MM.1S (cell line): Measurements from ENCODE around the gene HES1.

Experiments
- DNase-seq: peaks from one replicate; pipeline ENCODE4 v3.0.0-alpha.2; 2015
- H2AFZ ChIP-seq: fragments of 300-600 bp; sonication (generic); 2 replicates; pipeline ENCODE4 v1.6.0; 2016; ENCODE audit warnings: antibody characterized with exemption, low read length
- H3F3A ChIP-seq: fragments of 300-600 bp; sonication (generic); 2 replicates; pipeline ENCODE4 v1.6.1; 2016; ENCODE audit warnings: mild to moderate bottlenecking, antibody characterized with exemption, low read length, moderate library complexity, mixed read lengths; ENCODE audit not compliant: insufficient read depth
- H3K27ac ChIP-seq: fragments of 300-600 bp; sonication (generic); 2 replicates; pipeline ENCODE4 v1.5.1; 2016; ENCODE audit warnings: mild to moderate bottlenecking, low read length
- H3K27me3 ChIP-seq: fragments of 300-600 bp; sonication (generic); replicated peaks from 2 replicates; pipeline ENCODE4 v1.6.0; 2016; ENCODE audit warnings: low read length; ENCODE audit not compliant: insufficient read depth
- H3K36me3 ChIP-seq: fragments of 300-600 bp; sonication (generic); replicated peaks from 2 replicates; pipeline ENCODE4 v1.6.1; 2016; ENCODE audit warnings: mild to moderate bottlenecking, low read length, mixed read lengths; ENCODE audit not compliant: insufficient read depth
- H3K4me1 ChIP-seq: fragments of 300-600 bp; sonication (generic); 2 replicates; pipeline ENCODE4 v1.6.1; 2016; ENCODE audit warnings: low read length, mixed read lengths
- H3K4me2 ChIP-seq: fragments of 300-600 bp; sonication (generic); 2 replicates; pipeline ENCODE4 v1.6.0; 2016; ENCODE audit warnings: low read depth, low read length
- H3K4me3 ChIP-seq: fragments of 300-600 bp; sonication (generic); 2 replicates; pipeline ENCODE4 v1.5.1; 2016; ENCODE audit warnings: low read length, mixed read lengths
- H3K79me2 ChIP-seq: fragments of 300-600 bp; sonication (generic); 2 replicates; pipeline ENCODE4 v1.6.1; 2016; ENCODE audit warnings: mixed run types, low read length, mixed read lengths
- H3K9ac ChIP-seq: fragments of 300-600 bp; sonication (generic); 2 replicates; pipeline ENCODE4 v1.6.1; 2016; ENCODE audit warnings: low read length, mixed read lengths
- H3K9me2 ChIP-seq: fragments of 300-600 bp; sonication (generic); replicated peaks from 2 replicates; pipeline ENCODE4 v1.6.1; 2016; ENCODE audit warnings: mild to moderate bottlenecking, low read length, mixed read lengths; ENCODE audit not compliant: insufficient read depth
- H3K9me3 ChIP-seq: fragments of 300-600 bp; sonication (generic); replicated peaks from 2 replicates; pipeline ENCODE4 v1.6.1; 2016; ENCODE audit warnings: mild to moderate bottlenecking, low read length, mixed read lengths; ENCODE audit not compliant: insufficient read depth
- H4K20me1 ChIP-seq: fragments of 300-600 bp; sonication (generic); 2 replicates; pipeline ENCODE4 v1.6.1; 2016; ENCODE audit warnings: mild to moderate bottlenecking, low read length, moderate library complexity, mixed read lengths; ENCODE audit not compliant: insufficient read depth
- CTCF ChIP-seq: fragments of 300-600 bp; sonication (generic); IDR thresholded peaks from 2 replicates; pipeline ENCODE4 v1.5.1; 2016; ENCODE audit warnings: antibody characterized with exemption, low read length, mixed read lengths
- EZH2 ChIP-seq: fragments of 300-600 bp; sonication (generic); optimal IDR thresholded peaks from 2 replicates; pipeline ENCODE3; 2017; ENCODE audit warnings: low read depth, mild to moderate bottlenecking, antibody characterized with exemption, low read length, mixed read lengths
- EZH2phosphoT487 ChIP-seq: fragments of 300-600 bp; sonication (generic); IDR thresholded peaks from 2 replicates; pipeline ENCODE4 v1.6.1; 2018; ENCODE audit warnings: antibody characterized with exemption, low read length

Gene HES1

GRCh38 chr3:194120789-194121770 is 14.9 kb upstream of the HES1 start:
- Histone ChIP-seq H3K4me1 (no peaks in the 10 kb centered on the region), H3K4me2 (no peak overlapping the region), H3K27ac (no peak overlapping the region)

GRCh38 chr3:194121891-194122631 is 13.9 kb upstream of the HES1 start:
- H3K9me2 ChIP-seq, result no peaks in the 10 kb centered on the region

More at GRCh38 chr3:194120789-194121770, 14.9 kb upstream of the HES1 start:
- no peaks in the 10 kb centered on the region for H3K36me3 ChIP-seq
- no peak for DNase-seq
- H3K79me2 ChIP-seq, result no peaks in the 10 kb centered on the region
- TF ChIP-seq EZH2phosphoT487 (no peak), CTCF (no peak), EZH2 (no peak)
- no peak overlapping the region for H2AFZ ChIP-seq
- no peak overlapping the region for H3K4me3 ChIP-seq
- H3K27me3 ChIP-seq, result 0 out of 2 replicates have a peak, but pooled peaks cover 4% of the 10 kb centered on the region
- no peaks in the 10 kb centered on the region for H3K9me3 ChIP-seq
- H4K20me1 ChIP-seq, result no peaks in the 10 kb centered on the region
- no peaks in the 10 kb centered on the region for H3F3A ChIP-seq
- H3K9me2 ChIP-seq, result no peaks in the 10 kb centered on the region
- no peak overlapping the region for H3K9ac ChIP-seq

DNA sequence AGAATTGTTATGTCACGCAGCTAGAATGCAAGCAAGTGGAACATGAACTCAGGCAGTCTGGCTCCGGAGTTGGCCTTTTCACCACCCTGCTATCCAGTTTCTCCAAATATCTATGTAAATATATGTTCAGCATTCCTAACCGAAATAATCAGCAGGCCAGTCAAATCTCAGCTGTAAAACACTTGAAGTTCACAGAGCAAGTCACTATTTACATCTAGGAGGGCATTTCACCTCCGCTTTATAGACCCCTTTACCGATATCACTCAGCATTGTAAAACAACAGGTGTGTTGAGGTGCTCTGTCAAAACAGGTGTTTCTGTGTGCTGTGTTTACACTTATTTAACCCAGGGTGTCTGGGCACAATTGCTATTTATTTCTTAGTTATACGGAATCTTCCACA is 12.2 kb upstream of the HES1 start:
- H3K9me3 ChIP-seq, result no peaks in the 10 kb centered on the region
- H4K20me1 ChIP-seq, result no peaks in the 10 kb centered on the region
- no peak overlapping the region for H3K4me3 ChIP-seq
- no peaks in the 10 kb centered on the region for H3F3A ChIP-seq
- H3K9me2 ChIP-seq, result no peaks in the 10 kb centered on the region
- DNase-seq, result no peak
- no peaks in the 10 kb centered on the region for H3K27me3 ChIP-seq
- H3K4me2 ChIP-seq, result no peak overlapping the region
- no peak overlapping the region for H3K9ac ChIP-seq
- H2AFZ ChIP-seq, result no peak overlapping the region
- H3K79me2 ChIP-seq, result no peaks in the 10 kb centered on the region
- H3K27ac ChIP-seq, result no peak overlapping the region
- H3K36me3 ChIP-seq, result no peaks in the 10 kb centered on the region
- no peak for TF ChIP-seq CTCF
- TF ChIP-seq EZH2phosphoT487, result no peak
- no peak for TF ChIP-seq EZH2
- no peaks in the 10 kb centered on the region for H3K4me1 ChIP-seq

More at GRCh38 chr3:194121891-194122631, 13.9 kb upstream of the HES1 start:
- H2AFZ ChIP-seq, result no peak overlapping the region
- no peaks in the 10 kb centered on the region for H3K36me3 ChIP-seq
- H3K4me2 ChIP-seq, result no peak overlapping the region
- no peak for DNase-seq
- H3K79me2 ChIP-seq, result no peaks in the 10 kb centered on the region
- TF ChIP-seq CTCF (no peak), EZH2phosphoT487 (no peak), EZH2 (no peak)
- no peaks in the 10 kb centered on the region for H3F3A ChIP-seq
- H3K4me3 ChIP-seq, result no peak overlapping the region
- H3K27me3 ChIP-seq, result no peaks in the 10 kb centered on the region
- H3K27ac ChIP-seq, result no peak overlapping the region
- H3K9me3 ChIP-seq, result no peaks in the 10 kb centered on the region
- H4K20me1 ChIP-seq, result no peaks in the 10 kb centered on the region
- no peaks in the 10 kb centered on the region for H3K4me1 ChIP-seq
- H3K9ac ChIP-seq, result no peak overlapping the region
